Measurements from ENCODE around the gene BAHD1.

Gene BAHD1

DNA sequence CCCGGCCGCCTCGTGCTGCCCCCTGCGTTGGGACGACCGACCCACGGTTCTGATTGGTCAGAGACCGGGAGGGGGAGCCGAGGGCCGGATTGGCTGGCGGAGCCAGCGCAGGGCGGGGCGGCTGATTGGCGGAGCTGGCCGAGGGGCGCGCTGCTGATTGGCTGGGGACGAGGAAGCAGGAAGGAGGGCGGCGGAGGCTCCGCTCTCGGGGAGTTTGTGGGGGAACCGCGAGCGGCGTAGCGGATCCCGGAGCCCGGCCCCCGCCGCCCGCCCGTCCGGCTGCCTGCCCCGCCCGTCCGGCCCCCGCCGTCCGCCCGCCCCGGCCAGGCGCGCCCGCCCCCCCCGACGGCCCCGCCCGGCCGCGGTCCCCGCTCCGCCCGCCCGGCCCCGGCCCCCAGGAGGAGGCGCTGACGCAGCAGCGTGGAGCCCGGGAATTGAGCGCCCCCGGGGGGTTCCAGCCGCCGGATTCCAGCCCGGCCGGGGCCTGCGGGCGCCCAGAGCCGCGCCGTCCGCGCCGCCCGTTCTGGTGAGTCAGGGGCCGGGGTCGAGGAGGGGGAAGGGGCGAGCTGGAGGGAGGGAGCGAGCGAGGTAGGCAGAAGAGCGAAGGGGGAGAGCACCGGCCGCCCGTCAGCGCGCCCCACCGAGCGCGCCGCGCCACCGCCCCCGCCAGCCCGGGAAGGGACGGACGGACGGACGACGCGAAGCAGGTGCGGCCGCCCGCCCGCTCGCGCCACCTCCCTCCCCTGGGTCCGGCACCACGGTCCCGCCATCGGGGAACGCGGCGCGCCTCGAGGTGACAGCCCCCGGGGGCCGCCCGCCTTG, at the start of gene BAHD1:
BAHD1 (plus strand) TSS at position 211 of the 822 bp plus-strand sequence. CDS start 17,512 bp downstream, outside the sequence.
- DNase-seq: peak; percentile 95

- DNase-seq: peak; percentile 43
Measured at GRCh38 chr15:40392986-40393948, 47.5 kb upstream of the BAHD1 start.

GRCh38 chr15:40397688-40398412, 42.9 kb upstream of the BAHD1 start:
- DNase-seq: no peak

DNA sequence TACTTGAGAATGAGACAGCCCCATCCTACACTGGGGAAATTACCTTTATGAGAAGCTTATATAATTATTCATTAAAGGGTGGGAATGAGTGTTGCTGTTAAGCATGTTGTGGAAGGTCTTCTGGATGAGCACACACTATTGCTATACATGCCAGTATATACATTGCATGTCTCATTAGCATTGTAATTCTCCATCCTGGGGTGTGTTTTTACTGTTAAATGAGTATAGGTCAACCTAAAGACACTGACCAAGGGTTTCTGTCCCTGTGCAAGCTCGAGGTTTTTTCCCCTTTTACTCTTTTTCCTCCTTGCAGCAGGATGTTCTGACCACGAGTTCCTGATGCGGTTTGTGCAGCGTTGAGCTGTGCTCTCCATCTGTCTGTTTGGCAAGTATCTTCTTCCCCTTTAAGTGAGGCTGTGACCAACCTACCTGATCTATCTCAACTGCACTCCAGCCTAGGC, 42.3 kb upstream of the BAHD1 start:
- no peak for DNase-seq

- DNase-seq: no peak
Measured at GRCh38 chr15:40399370-40399769, 41.4 kb upstream of the BAHD1 start.

DNA sequence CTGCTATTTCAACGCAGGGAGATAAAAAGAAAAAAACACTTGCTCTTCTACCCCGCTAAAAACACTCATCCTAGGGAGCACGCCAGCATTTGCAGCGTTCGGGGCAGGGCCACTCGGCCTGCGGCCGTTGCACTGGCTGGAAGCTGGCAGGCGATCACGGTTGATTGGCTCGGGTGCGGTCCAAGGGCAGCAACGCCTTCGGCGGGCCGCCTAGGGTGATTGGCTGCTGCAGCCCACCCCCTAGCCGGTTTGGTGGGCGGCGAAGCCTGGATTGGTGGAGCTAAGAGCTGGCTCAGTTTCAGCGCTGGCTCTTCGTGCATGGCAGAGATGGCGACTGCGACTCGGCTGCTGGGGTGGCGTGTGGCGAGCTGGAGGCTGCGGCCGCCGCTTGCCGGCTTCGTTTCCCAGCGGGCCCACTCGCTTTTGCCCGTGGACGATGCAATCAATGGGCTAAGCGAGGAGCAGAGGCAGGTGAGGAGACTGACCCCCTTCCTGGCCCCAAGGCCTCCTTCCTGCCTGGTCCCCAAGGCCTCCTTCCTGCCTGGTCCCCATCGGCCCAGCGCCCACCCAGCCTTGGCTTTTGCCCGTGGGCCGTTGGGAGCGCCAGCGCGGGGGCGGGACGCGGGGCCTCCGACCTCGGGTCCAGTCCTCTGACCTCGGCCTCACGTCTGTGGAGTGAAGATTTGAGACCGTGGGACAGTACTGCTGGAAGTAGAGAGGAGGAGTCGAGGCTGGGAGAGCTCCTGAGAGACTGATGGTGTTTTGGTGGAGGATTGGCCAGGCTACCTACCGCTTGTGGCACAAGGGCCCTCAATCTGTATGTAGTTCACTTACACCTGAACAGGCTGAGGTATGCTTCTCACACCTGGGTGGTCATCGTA, 35.0 kb upstream of the BAHD1 start, which contains the start of gene IVD:
IVD (plus strand) TSS at position 295 of the 881 bp plus-strand sequence; CDS start at position 328, 33 bp downstream.
- peak; percentile 95 for DNase-seq

DNA sequence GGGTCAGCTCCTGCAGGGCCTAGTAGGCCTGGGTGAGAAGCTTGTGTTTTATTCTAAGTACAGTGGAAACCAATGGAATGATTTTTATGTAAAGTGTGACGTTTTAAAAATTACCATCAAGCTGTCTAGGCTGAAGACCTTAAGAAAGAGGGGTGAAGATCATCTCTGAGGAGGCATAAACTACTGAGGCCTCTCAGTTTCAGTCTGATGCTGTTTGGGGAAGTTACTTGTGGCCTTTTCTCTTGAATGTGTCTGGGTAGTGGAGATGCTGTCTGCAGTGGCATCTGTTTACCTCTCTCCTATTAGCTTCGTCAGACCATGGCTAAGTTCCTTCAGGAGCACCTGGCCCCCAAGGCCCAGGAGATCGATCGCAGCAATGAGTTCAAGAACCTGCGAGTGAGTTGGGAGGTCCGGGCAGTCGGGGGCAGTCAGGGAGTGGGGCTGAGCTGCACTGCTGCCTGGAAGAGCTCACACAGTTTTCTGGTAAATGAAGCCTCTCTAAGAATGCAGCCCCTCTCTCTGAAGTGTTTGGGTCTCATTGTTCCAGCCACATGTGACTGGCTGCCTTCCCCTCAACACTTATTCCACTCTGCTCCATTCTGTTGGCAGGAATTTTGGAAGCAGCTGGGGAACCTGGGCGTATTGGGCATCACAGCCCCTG, 33.3 kb upstream of the BAHD1 start:
- DNase-seq: no peak

DNA sequence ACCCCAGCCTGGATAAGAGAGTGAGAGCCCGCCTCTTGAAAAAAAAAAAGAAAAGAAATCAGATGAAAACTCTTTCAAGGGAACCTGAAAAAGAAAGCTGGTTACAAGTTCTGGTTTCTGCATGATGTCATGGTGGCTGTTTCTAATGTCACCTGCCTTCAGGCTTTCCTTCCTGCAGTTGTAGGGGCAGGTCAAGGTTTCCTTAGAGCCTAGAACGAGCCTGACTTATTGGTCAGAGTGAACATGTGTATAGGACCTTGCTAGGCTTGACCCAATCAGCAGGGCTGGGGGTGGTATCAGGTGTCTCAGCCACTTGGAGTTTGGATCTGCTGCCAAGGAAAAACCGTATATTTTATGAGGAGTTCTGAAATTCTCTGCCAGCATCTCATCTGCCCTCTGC, 31.4 kb upstream of the BAHD1 start:
- no peak for DNase-seq

DNA sequence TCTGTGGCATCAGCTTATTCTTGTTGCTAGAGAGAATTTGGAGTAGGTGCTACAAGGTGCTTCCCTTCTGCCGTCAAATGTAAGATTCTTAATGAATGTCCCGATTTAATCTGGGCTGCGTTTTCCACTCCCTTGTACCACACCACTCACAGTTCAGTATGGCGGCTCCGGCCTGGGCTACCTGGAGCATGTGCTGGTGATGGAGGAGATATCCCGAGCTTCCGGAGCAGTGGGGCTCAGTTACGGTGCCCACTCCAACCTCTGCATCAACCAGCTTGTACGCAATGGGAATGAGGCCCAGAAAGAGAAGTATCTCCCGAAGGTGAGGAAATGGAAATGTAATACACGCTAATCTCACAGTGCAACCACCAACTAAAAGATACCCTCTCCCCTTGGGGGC, 30.3 kb upstream of the BAHD1 start:
- DNase-seq: no peak

DNA sequence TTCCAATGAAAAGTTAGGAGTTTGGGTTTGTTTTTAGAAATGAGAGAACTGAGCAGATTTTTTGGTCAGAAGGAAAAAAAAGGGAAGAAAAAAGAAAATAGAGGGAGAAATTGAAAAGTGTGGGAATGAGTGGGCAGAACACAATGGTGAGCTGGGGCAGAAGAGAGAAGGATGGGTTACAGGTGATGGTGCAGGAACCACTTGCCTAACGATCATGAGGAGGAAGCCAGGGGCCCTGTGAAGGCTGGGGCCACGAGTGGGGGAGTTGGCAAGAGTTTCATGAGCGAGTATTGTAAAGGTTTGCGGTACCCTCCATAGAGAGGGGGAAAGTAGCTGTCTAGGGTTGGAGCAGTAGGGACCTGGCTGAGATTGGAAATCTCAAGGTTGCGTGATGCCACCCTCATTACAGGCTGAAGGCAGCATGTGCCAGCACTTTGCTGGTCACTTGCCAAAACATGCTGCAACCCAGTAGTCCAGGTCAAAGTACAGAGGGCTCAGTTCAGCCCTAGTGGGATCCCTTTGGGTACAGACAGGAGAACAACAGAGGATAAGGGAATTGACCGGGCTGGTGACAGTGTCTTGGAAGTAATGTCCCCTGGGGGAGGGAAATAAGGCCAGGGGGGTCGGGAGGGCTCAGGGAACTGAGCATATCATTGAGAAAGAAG, 28.5 kb upstream of the BAHD1 start:
- no peak for DNase-seq

DNA sequence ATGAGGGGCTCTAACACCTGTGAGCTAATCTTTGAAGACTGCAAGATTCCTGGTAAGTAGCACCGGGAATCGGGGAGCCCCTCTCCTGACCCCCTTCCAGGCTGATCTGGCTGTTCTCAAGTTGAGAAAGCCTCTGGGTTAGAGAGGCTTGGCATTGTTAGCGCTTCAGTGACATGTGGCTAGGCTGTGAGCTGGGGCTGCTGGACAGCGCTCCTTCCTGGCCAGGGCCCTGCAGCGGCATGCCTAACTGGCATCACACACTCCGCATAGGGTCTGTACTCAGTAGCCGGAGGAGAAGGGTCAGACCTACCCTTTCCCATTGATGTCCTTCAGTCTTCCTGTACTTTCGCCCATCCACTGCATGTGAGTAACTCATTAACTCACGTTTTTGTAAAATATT, 27.7 kb upstream of the BAHD1 start:
- DNase-seq: no peak

GRCh38 chr15:40414816-40415215, 25.9 kb upstream of the BAHD1 start:
- no peak for DNase-seq

GRCh38 chr15:40415226-40415625, 25.5 kb upstream of the BAHD1 start:
- no peak for DNase-seq

- no peak for DNase-seq
Measured at GRCh38 chr15:40416056-40416455, 24.7 kb upstream of the BAHD1 start.

GRCh38 chr15:40418126-40418525, 22.6 kb upstream of the BAHD1 start:
- DNase-seq: no peak

- no peak for DNase-seq
Measured at GRCh38 chr15:40420071-40420713, 20.6 kb upstream of the BAHD1 start.

DNA sequence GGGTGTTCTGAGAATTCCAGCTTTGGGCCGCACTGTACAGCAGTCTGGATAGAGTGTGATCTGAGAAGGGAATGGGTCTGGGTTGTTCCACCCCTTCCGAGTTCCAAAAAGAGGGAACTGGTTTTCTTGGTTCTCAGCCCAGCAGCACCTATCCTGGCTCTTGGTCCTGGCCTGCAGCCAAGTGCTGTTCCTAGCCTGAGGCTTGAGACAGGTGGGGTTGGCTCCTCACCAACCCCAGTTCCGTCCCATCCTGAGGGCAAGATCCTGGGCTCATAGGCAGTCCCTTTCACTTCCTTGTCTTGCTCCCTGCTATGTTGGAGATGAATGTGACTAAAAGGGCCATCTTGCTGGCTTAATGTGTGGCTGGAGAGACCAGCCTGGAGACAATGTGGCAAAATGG, 20.0 kb upstream of the BAHD1 start:
- DNase-seq: no peak

DNA sequence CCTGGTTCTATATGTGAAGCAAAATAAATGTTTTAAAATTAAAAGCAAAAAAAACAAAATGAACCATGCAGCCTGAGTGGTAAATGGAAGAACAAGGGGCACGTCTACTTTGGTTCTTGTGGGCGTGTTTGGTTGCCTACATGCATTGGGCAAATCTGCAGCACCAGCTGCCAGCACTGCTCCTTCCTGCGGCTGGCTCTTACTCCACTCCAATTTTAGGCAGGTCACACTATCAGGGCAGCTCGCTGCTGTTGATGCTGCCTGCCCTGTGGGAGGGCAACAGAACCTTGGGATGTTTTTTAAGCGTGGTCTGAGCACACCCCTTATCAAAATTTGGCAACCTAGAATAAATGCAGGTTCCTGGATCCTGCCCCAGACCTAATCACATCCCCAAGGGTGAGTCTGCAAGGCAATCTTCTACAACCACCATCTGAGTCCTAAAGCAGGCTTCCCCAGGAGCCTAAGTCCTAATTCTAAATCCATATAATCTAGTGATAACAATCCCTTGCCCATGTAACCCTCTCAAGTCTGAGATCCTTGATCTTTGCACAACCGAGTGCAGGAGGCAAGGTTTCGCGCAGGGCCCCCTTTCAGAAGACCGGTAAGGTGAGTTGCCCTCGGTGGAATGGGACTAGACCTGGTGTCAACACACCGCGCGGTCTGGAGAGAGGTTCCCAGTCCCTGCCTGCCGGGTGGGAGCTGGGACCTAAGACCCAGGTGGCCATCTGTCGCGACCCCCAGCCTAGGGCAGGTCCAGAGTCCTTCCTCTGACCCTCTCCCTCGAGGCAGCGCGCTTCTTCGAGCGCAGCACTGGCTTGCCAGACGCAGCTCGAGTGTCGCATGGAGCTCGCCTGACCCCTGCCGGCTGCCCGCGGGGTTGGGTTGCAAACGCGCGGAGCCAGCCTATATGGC, 19.3 kb upstream of the BAHD1 start:
- DNase-seq: peak; percentile 57
